Liver (tissue), 9 donors: Measurements from ENCODE around the gene AKAP12. TPM values are rescaled to one million over a fixed set of nuclear protein-coding genes. Genes with fewer than 3 reads are reported as not detected.

ENCODE experiments used
- DNase-seq: peaks from one replicate; pipeline ENCODE4 v3.0.0-alpha.2; 2017; ENCODE audit warnings: low spot score
- H3K27ac ChIP-seq, 2 donors: one replicate each; pipeline ENCODE4 v1.7.0; 2013; ENCODE audit warnings: inconsistent platforms in 2 of 2, low read length in 2 of 2, control low read depth in 1 of 2, low read depth in 1 of 2, mild to moderate bottlenecking in 1 of 2
- H3K27me3 ChIP-seq, 4 donors: one replicate each; pipeline versions ENCODE4 v1.6.1 to v1.7.0; 2013; ENCODE audit warnings: low read length in 3 of 4, inconsistent platforms in 1 of 4, mild to moderate bottlenecking in 1 of 4, moderate library complexity in 1 of 4; ENCODE audit not compliant: control insufficient read depth in 4 of 4, insufficient read depth in 4 of 4
- H3K36me3 ChIP-seq, 4 donors: one replicate each; pipeline versions ENCODE4 v1.6.1 to v1.7.0; 2013; ENCODE audit warnings: low read length in 3 of 4, mild to moderate bottlenecking in 3 of 4, low read depth in 1 of 4, moderate library complexity in 1 of 4; ENCODE audit not compliant: control insufficient read depth in 4 of 4, insufficient read depth in 3 of 4
- H3K4me1 ChIP-seq, 4 donors: one replicate each; pipeline versions ENCODE4 v1.6.1 to v1.7.0; 2013; ENCODE audit warnings: low read length in 3 of 4, mild to moderate bottlenecking in 3 of 4, moderate library complexity in 1 of 4; ENCODE audit not compliant: control insufficient read depth in 4 of 4, insufficient read depth in 4 of 4
- H3K4me3 ChIP-seq, 3 donors: one replicate each; pipeline versions ENCODE4 v1.6.1 to v1.7.0; 2013; ENCODE audit warnings: low read length in 3 of 3, control low read depth in 1 of 3, low read depth in 1 of 3, mild to moderate bottlenecking in 1 of 3
- H3K9ac ChIP-seq, 2 donors: one replicate each; pipeline ENCODE4 v1.7.0; 2013; ENCODE audit warnings: low read length in 2 of 2, mild to moderate bottlenecking in 2 of 2, moderate library complexity in 2 of 2, control low read depth in 1 of 2, low read depth in 1 of 2
- H3K9me3 ChIP-seq, 4 donors: one replicate each; pipeline versions ENCODE4 v1.6.1 to v1.7.0; 2013; ENCODE audit warnings: low read length in 3 of 4; ENCODE audit not compliant: control insufficient read depth in 4 of 4
- EGR1 ChIP-seq, 2 donors: IDR thresholded peaks; 2 replicates each; pipeline ENCODE4 v1.6.1; 2016 to 2018; ENCODE audit warnings: antibody characterized with exemption in 2 of 2, low read depth in 2 of 2
- FOXA1 ChIP-seq: IDR thresholded peaks from 2 replicates; pipeline ENCODE4 v1.6.1; 2016; ENCODE audit warnings: antibody characterized with exemption
- FOXA2 ChIP-seq: IDR thresholded peaks from 2 replicates; pipeline ENCODE4 v1.6.1; 2016; ENCODE audit warnings: antibody characterized with exemption
- GABPA ChIP-seq, 2 donors: IDR thresholded peaks in 1 of 2; conservative IDR thresholded peaks in 1 of 2; 2 replicates each; pipeline ENCODE4 v1.6.1; 2016; ENCODE audit warnings: antibody characterized with exemption in 2 of 2, mild to moderate bottlenecking in 1 of 2, moderate library complexity in 1 of 2
- HNF4A ChIP-seq, 2 donors: conservative IDR thresholded peaks; 2 replicates each; pipeline ENCODE4 v1.6.1; 2016; ENCODE audit warnings: antibody characterized with exemption in 2 of 2, mild to moderate bottlenecking in 2 of 2
- HNF4G ChIP-seq: IDR thresholded peaks from 2 replicates; pipeline ENCODE4 v1.6.1; 2016; ENCODE audit warnings: antibody characterized with exemption
- JUND ChIP-seq, 2 donors: IDR thresholded peaks; 2 replicates each; pipeline ENCODE4 v1.6.1; 2016; ENCODE audit warnings: antibody characterized with exemption in 2 of 2
- MAX ChIP-seq: IDR thresholded peaks from 2 replicates; pipeline ENCODE4 v1.6.1; 2016; ENCODE audit warnings: antibody characterized with exemption
- NR2F2 ChIP-seq: IDR thresholded peaks from 2 replicates; pipeline ENCODE4 v1.6.1; 2016; ENCODE audit warnings: antibody characterized with exemption
- RAD21 ChIP-seq, 2 donors: IDR thresholded peaks; 2 replicates each; pipeline ENCODE4 v1.6.1; 2016; ENCODE audit warnings: antibody characterized with exemption in 2 of 2, mild to moderate bottlenecking in 2 of 2
- REST ChIP-seq: IDR thresholded peaks from 2 replicates; pipeline ENCODE4 v1.6.1; 2016; ENCODE audit warnings: antibody characterized with exemption, mild to moderate bottlenecking
- RXRA ChIP-seq, 2 donors: IDR thresholded peaks; 2 replicates each; pipeline ENCODE4 v1.6.1; 2017 to 2018; ENCODE audit warnings: antibody characterized with exemption in 2 of 2, mild to moderate bottlenecking in 1 of 2
- SP1 ChIP-seq: IDR thresholded peaks from 2 replicates; pipeline ENCODE4 v1.6.1; 2018; ENCODE audit warnings: antibody characterized with exemption, mild to moderate bottlenecking
- TAF1 ChIP-seq: conservative IDR thresholded peaks from 2 replicates; pipeline ENCODE4 v1.6.1; 2016; ENCODE audit warnings: antibody characterized with exemption, mild to moderate bottlenecking
- YY1 ChIP-seq: IDR thresholded peaks from 2 replicates; pipeline ENCODE4 v1.6.1; 2016; ENCODE audit warnings: antibody characterized with exemption, mild to moderate bottlenecking
- WGBS: extraction: QIAGEN DNeasy Blood & Tissue Kit; methylation state at CpG from one replicate; pipeline ENCODE4 v1.1.7; 2013; 5-methylcytosine and 5-hydroxymethylcytosine counted together
- polyA plus RNA-seq, 2 donors: library from polyadenylated mRNA; stranded (reverse) in 1 of 2; unstranded in 1 of 2; fragments of 200-250 nt in 1 of 2; fragments of >200 nt in 1 of 2; fragmentation: Nextera tagmentation in 1 of 2; extraction: Ambion mirVana in 1 of 2; gene quantifications; one replicate each; pipeline versions ENCODE4 v1.2.1 to v1.2.3, GENCODE V29; 2013 to 2015
- total RNA-seq, 2 donors: library from RNA; depleted of rRNA; stranded (reverse); fragments of >200 nt; gene quantifications; one replicate each; pipeline ENCODE4 v1.2.3, GENCODE V29; 2014
- TF ChIP-seq, protein P1 (sequence below): fragments of 150-350 bp; IDR thresholded peaks from 2 replicates; pipeline ENCODE4 v1.5.1; 2017; ENCODE audit warnings: improper control_type of control experiment, low read depth, low read length; ENCODE audit not compliant: missing input control
- donor health status: healthy.
- donor health status: healthy.
- donor health status: healthy.
- donor health status: healthy.
- donor health status: healthy.

Gene AKAP12
- total and polyA plus RNA-seq, 4 donors: 6.7 to 14.8 (median 8.6) TPM

DNA sequence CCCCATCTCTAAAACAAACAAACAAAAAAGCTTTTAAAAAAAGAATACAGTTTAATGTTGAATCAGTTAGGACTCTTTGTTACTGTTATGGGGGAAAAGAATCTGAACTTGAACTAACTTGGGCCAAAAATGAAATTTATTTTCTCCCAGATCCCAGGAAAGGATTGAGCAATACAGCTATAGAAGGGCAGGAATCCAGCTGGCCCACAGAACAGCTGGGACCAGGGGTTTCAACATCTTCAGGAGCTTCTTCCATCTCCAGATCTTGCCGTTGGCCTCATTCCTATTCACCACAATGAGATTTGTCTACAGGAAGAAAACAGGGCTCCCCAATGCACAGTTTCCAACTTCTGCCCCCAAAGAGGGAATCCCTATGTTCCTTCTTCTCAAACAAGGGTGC is 43.2 kb upstream of the AKAP12 start:
- no peak overlapping the region for H3K27ac ChIP-seq
- no peaks in the 10 kb centered on the region for H3K9me3 ChIP-seq
- H3K4me3 ChIP-seq: no peak overlapping the region
- H3K27me3 ChIP-seq: no peaks in the 10 kb centered on the region
- no peaks in the 10 kb centered on the region for H3K36me3 ChIP-seq
- no peak for DNase-seq
- H3K9ac ChIP-seq: no peak overlapping the region
- TF ChIP-seq HNF4G (no peak), RAD21 (IDR thresholded peaks at IDR 0.05) (no peak), NR2F2 (no peak), REST (no peak), FOXA2 (no peak), FOXA1 (no peak)
- 76% methylated on average over 1 of the region's 1 CpG for WGBS
- no peaks in the 10 kb centered on the region for H3K4me1 ChIP-seq

DNA sequence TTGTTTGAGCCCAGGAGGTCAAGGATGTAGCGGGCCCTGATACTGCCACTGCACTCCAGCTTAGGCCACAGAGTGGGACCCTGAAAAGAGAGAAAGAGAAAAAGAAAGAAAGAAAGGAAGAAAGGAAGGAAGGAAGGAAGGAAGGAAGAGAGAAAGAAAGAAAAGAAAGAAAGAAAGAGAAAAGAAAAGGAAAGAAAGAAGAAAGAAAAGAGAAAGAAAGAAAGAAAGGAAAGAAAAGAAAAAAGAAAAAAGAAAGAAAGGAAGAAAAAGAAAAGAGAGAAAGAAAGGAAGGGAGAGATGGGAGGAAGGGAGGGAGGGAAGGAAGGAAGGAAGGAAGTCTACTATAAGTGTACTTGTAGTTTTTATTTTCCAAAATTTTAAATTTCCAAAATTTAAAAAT is 42.2 kb upstream of the AKAP12 start:
- WGBS: 100% methylated on average over 1 of the region's 1 CpG
- TF ChIP-seq GABPA (IDR thresholded peaks at IDR 0.05 in 1 of 2, conservative IDR thresholded peaks at IDR 0.05 in 1 of 2) (no peak), MAX (no peak), RAD21 (IDR thresholded peaks at IDR 0.05) (no peak), SP1 (no peak), FOXA2 (no peak), FOXA1 (no peak)
- TF ChIP-seq, protein P1, sequence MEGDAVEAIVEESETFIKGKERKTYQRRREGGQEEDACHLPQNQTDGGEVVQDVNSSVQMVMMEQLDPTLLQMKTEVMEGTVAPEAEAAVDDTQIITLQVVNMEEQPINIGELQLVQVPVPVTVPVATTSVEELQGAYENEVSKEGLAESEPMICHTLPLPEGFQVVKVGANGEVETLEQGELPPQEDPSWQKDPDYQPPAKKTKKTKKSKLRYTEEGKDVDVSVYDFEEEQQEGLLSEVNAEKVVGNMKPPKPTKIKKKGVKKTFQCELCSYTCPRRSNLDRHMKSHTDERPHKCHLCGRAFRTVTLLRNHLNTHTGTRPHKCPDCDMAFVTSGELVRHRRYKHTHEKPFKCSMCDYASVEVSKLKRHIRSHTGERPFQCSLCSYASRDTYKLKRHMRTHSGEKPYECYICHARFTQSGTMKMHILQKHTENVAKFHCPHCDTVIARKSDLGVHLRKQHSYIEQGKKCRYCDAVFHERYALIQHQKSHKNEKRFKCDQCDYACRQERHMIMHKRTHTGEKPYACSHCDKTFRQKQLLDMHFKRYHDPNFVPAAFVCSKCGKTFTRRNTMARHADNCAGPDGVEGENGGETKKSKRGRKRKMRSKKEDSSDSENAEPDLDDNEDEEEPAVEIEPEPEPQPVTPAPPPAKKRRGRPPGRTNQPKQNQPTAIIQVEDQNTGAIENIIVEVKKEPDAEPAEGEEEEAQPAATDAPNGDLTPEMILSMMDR: no peak
- DNase-seq: no peak
- H3K4me1 ChIP-seq: no peaks in the 10 kb centered on the region
- H3K36me3 ChIP-seq: no peaks in the 10 kb centered on the region
- H3K9me3 ChIP-seq: no peaks in the 10 kb centered on the region
- H3K27ac ChIP-seq: no peak overlapping the region
- no peak overlapping the region for H3K4me3 ChIP-seq
- no peaks in the 10 kb centered on the region for H3K27me3 ChIP-seq
- H3K9ac ChIP-seq: no peak overlapping the region

- H3K4me1 ChIP-seq: no peaks in the 10 kb centered on the region
- H3K9me3 ChIP-seq: no peaks in the 10 kb centered on the region
- no peak for DNase-seq
- no peak overlapping the region for H3K27ac ChIP-seq
- no peak overlapping the region for H3K4me3 ChIP-seq
- H3K36me3 ChIP-seq: no peaks in the 10 kb centered on the region
- no peak overlapping the region for H3K9ac ChIP-seq
- H3K27me3 ChIP-seq: no peaks in the 10 kb centered on the region
- WGBS: 91% methylated on average over 1 of the region's 1 CpG
- no peak for TF ChIP-seq TAF1
- TF ChIP-seq SP1: no peak
- no peak for TF ChIP-seq NR2F2
- TF ChIP-seq HNF4G: no peak
- TF ChIP-seq FOXA1: no peak
- no peak for TF ChIP-seq EGR1 (IDR thresholded peaks at IDR 0.05; ENCODE audit: low read depth in 2 of 2)
- no peak for TF ChIP-seq RAD21 (IDR thresholded peaks at IDR 0.05)
- no peak for TF ChIP-seq FOXA2
- TF ChIP-seq REST: no peak
- no peak for TF ChIP-seq HNF4A (conservative IDR thresholded peaks at IDR 0.05)
- no peak for TF ChIP-seq RXRA (IDR thresholded peaks at IDR 0.05)
- no peak for TF ChIP-seq YY1
- TF ChIP-seq MAX: no peak
- no peak for TF ChIP-seq GABPA (IDR thresholded peaks at IDR 0.05 in 1 of 2, conservative IDR thresholded peaks at IDR 0.05 in 1 of 2)
- no peak for TF ChIP-seq JUND (IDR thresholded peaks at IDR 0.05)
Observed at GRCh38 chr6:151199991-151200390, 39.8 kb upstream of the AKAP12 start.
